Thoracic aorta (tissue), 2 donors: ENCODE data around the gene LDLRAD3. TPM values are rescaled to one million over a fixed set of nuclear protein-coding genes. Genes with fewer than 3 reads are reported as not detected.
"Not testable (repeated sequence)": the region's sequence is repeated elsewhere in the genome, so short reads cannot be mapped to it uniquely, and the experiment has no call there.

Experiments
- ATAC-seq: fragments of 150-250 bp; one replicate; pipeline ENCODE4 v1.8.0; 2017; ENCODE audit warnings: low read depth; ENCODE audit not compliant: insufficient number of reproducible peaks, low FRiP score
- DNase-seq: peaks from one replicate; pipeline ENCODE4 v3.0.0-alpha.2; 2020; ENCODE audit warnings: low spot score
- H3K27ac ChIP-seq, 2 donors: fragments of 200-600 bp; sonication (generic); 1 replicate in 1 of 2; 2 replicates in 1 of 2; pipeline ENCODE4 v1.5.1; 2016; ENCODE audit warnings: mild to moderate bottlenecking in 2 of 2, moderate library complexity in 2 of 2
- H3K27me3 ChIP-seq: fragments of 200-600 bp; sonication (generic); replicated peaks from 2 replicates; pipeline ENCODE4 v1.6.0; 2016; ENCODE audit warnings: mild to moderate bottlenecking; ENCODE audit not compliant: insufficient read depth
- H3K36me3 ChIP-seq: fragments of 200-600 bp; sonication (generic); one replicate; pipeline ENCODE4 v1.5.1; 2016
- H3K4me1 ChIP-seq, 2 donors: fragments of 200-600 bp; sonication (generic); 1 replicate in 1 of 2; 2 replicates in 1 of 2; pipeline versions ENCODE4 v1.5.1 to v1.6.0; 2016; ENCODE audit warnings: low read depth in 2 of 2, mild to moderate bottlenecking in 1 of 2; ENCODE audit not compliant: control insufficient read depth in 1 of 2
- H3K4me3 ChIP-seq: fragments of 200-600 bp; sonication (generic); 2 replicates; pipeline ENCODE4 v1.5.1; 2016; ENCODE audit warnings: mild to moderate bottlenecking
- H3K9me3 ChIP-seq: fragments of 200-600 bp; sonication (generic); 2 replicates; pipeline ENCODE4 v1.5.1; 2016
- CTCF ChIP-seq: fragments of 200-600 bp; sonication (generic); IDR thresholded peaks from one replicate; pipeline ENCODE4 v1.5.1; 2019; ENCODE audit warnings: antibody characterized with exemption
- total RNA-seq, 2 donors: library from RNA; depleted of rRNA; stranded (reverse); fragments of >200 nt; gene quantifications; one replicate each; pipeline versions ENCODE4 v1.1.0 to v1.2.3, GENCODE V29; 2016

LDLRAD3 gene
- total RNA-seq, 2 donors from 2014 or later, result 6.1 to 17.2 TPM

- no peak for TF ChIP-seq CTCF
- no peak overlapping the region for H3K27ac ChIP-seq
- no peaks in the 10 kb centered on the region for H3K27me3 ChIP-seq
- H3K4me3 ChIP-seq, result no peak overlapping the region
- H3K9me3 ChIP-seq, result no peaks in the 10 kb centered on the region
- no peaks in the 10 kb centered on the region for H3K36me3 ChIP-seq
- ATAC-seq (no peak), DNase-seq (no peak)
- peaks cover 13 to 36% of the 10 kb centered on the region in 2 donors for H3K4me1 ChIP-seq
Measured at GRCh38 chr11:36010010-36010740, 66.3 kb downstream of the LDLRAD3 start.

- ATAC-seq (no peak), DNase-seq (no peak)
- Histone ChIP-seq H3K4me1 (peaks cover 18 to 50% of the 10 kb centered on the region in 2 donors), H3K27me3 (no peaks in the 10 kb centered on the region), H3K27ac (no peak overlapping the region), H3K9me3 (no peaks in the 10 kb centered on the region), H3K36me3 (no peaks in the 10 kb centered on the region), H3K4me3 (no peak overlapping the region)
- no peak for TF ChIP-seq CTCF
Measured at GRCh38 chr11:36011574-36011973, 67.7 kb downstream of the LDLRAD3 start.

- Histone ChIP-seq H3K9me3 (no peaks in the 10 kb centered on the region), H3K4me1 (peaks cover 18 to 52% of the 10 kb centered on the region in 2 donors), H3K4me3 (no peak overlapping the region), H3K27me3 (no peaks in the 10 kb centered on the region), H3K36me3 (no peaks in the 10 kb centered on the region), H3K27ac (no peak overlapping the region)
- DNase-seq (no peak), ATAC-seq (no peak)
- TF ChIP-seq CTCF, result no peak
Measured at GRCh38 chr11:36012455-36012854, 68.6 kb downstream of the LDLRAD3 start.

- DNase-seq (no peak), ATAC-seq (no peak)
- H3K9me3 ChIP-seq, result no peaks in the 10 kb centered on the region
- no peaks in the 10 kb centered on the region for H3K36me3 ChIP-seq
- no peaks in the 10 kb centered on the region for H3K27me3 ChIP-seq
- H3K4me1 ChIP-seq, result peaks cover 18 to 49% of the 10 kb centered on the region in 2 donors
- no peak for TF ChIP-seq CTCF
- H3K27ac ChIP-seq, result no peak overlapping the region
- no peak overlapping the region for H3K4me3 ChIP-seq
Measured at GRCh38 chr11:36012979-36013378, 69.1 kb downstream of the LDLRAD3 start.

- not testable (repeated sequence) for ATAC-seq, H3K27ac ChIP-seq, H3K36me3 ChIP-seq
Measured at GRCh38 chr11:36013446-36013845, 69.6 kb downstream of the LDLRAD3 start.

More at GRCh38 chr11:36013446-36013845, 69.6 kb downstream of the LDLRAD3 start:
- peaks cover 15 to 45% of the 10 kb centered on the region in 2 donors for H3K4me1 ChIP-seq
- not testable (repeated sequence) for H3K27me3 ChIP-seq, H3K4me3 ChIP-seq, H3K9me3 ChIP-seq, DNase-seq
